ENCODE data around the gene CDK6. TPM values are rescaled to one million over a fixed set of nuclear protein-coding genes. Genes with fewer than 3 reads are reported as not detected.
A peak's percentile ranks its signal among the peaks of the same experiment; 100 is the strongest.

Gene CDK6
- total and polyA plus RNA-seq, 2 experiments from 2014 or later, result 7.4 to 23.7 TPM

- no peak for TF ChIP-seq ZNF462 (CRISPR knock-in tag; IDR thresholded peaks at IDR 0.05)
These were observed 203.0 kb downstream of the CDK6 start (continued) for GRCh38 chr7:92633211-92633906.

GRCh38 chr7:92632791-92633190, 203.6 kb downstream of the CDK6 start:
- Mint-ChIP-seq H3K36me3 (ENCODE audit: low read depth) (no peaks in the 10 kb centered on the region), H3K27me3 (ENCODE audit: insufficient read depth, low read depth, poor library complexity) (peaks cover 2% of the 10 kb centered on the region), H3K4me3 (no peak overlapping the region), H3K9me3 (no peaks in the 10 kb centered on the region; the same call in 2 of the 3 replicates), H3K27ac (peak overlapping the region; percentile 76; the same call in 1 of the 2 replicates), H3K4me1 (peaks cover 24% of the 10 kb centered on the region; the same call in 2 of the 3 replicates)
- no peak for TF ChIP-seq JUNB (IDR thresholded peaks at IDR 0.05; ENCODE audit: unreplicated experiment)
- no peak for TF ChIP-seq ZNF462 (CRISPR knock-in tag; IDR thresholded peaks at IDR 0.05)
- TF ChIP-seq POLR2AphosphoS5 (IDR thresholded peaks at IDR 0.05; ENCODE audit: low read depth), result no peak
- TF ChIP-seq NANOG (IDR thresholded peaks at IDR 0.05; ENCODE audit: borderline replicate concordance), result no peak
- no peak for TF ChIP-seq CREB1 (CRISPR knock-in tag; IDR thresholded peaks at IDR 0.05; ENCODE audit: low read depth)
- no peaks in the 10 kb centered on the region for H3K36me3 ChIP-seq (ENCODE audit: insufficient read depth)
- H3K27me3 ChIP-seq (ENCODE audit: insufficient read depth), result no peaks in the 10 kb centered on the region
- H3K9me2 ChIP-seq (ENCODE audit: insufficient read depth), result no peaks in the 10 kb centered on the region
- DNase-seq (ENCODE audit: low spot score) (no peak), ATAC-seq (no peak)
- H3K4me2 ChIP-seq, result no peak overlapping the region
- no peaks in the 10 kb centered on the region; the same call in 1 of the 2 replicates for H4K20me1 ChIP-seq (replicated peaks; ENCODE audit: insufficient read depth)
- no peaks in the 10 kb centered on the region for H3K79me2 ChIP-seq (replicated peaks; ENCODE audit: insufficient read depth)
- no peak overlapping the region for H3K4me3 ChIP-seq
- no peak overlapping the region for H3K27ac ChIP-seq (ENCODE audit: low read depth)
- no peak overlapping the region for H2AFZ ChIP-seq
- H3K4me1 ChIP-seq (ENCODE audit: insufficient read depth), result peaks cover 7% of the 10 kb centered on the region
- H3F3A ChIP-seq (replicated peaks; ENCODE audit: low read depth), result no peaks in the 10 kb centered on the region
